SW480 (cell line): ENCODE results near the gene DCAF8.

Experiments
- DNase-seq: peaks from one replicate; pipeline ENCODE4 v3.0.0-alpha.2; 2016; ENCODE audit warnings: low spot score

DCAF8 gene

GRCh38 chr1:160264795-160265307, 2.5 kb upstream of the DCAF8 start:
- no peak for DNase-seq

- DNase-seq = peak; percentile 74
Measured at GRCh38 chr1:160261556-160261892, 825 bp downstream of the DCAF8 start.

GRCh38 chr1:160260406-160261382, 1.7 kb downstream of the DCAF8 start:
- DNase-seq = peak; percentile 63

GRCh38 chr1:160258177-160258798, 4.1 kb downstream of the DCAF8 start:
- no peak for DNase-seq

GRCh38 chr1:160257411-160258015, 4.8 kb downstream of the DCAF8 start:
- no peak for DNase-seq

- no peak for DNase-seq
Measured at GRCh38 chr1:160256396-160257046, 5.8 kb downstream of the DCAF8 start.

DNA sequence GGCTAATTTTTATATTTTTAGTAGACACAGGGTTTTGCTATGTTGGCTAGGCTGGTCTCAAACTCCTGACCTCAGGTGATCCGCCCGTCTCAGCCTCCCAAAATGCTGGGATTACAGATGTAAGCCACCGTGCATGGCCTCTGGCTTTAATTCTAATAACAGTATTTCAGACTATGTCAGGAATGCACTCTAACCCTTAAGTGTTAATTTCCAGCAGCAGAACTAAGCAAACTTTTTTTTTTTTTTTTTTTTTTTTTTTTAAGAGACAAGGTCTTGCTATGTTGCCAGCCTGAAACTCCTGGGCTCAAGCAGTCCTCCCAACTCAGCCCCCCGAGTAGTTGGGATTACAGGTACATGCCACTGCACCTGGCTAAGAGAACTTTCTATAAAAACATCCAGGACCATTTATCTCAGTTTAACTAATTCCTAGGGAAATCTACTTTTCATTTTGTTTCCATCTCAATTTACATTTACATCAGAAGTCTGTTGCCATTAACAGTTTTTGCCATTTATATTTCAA, 6.5 kb downstream of the DCAF8 start:
- DNase-seq = no peak

DNA sequence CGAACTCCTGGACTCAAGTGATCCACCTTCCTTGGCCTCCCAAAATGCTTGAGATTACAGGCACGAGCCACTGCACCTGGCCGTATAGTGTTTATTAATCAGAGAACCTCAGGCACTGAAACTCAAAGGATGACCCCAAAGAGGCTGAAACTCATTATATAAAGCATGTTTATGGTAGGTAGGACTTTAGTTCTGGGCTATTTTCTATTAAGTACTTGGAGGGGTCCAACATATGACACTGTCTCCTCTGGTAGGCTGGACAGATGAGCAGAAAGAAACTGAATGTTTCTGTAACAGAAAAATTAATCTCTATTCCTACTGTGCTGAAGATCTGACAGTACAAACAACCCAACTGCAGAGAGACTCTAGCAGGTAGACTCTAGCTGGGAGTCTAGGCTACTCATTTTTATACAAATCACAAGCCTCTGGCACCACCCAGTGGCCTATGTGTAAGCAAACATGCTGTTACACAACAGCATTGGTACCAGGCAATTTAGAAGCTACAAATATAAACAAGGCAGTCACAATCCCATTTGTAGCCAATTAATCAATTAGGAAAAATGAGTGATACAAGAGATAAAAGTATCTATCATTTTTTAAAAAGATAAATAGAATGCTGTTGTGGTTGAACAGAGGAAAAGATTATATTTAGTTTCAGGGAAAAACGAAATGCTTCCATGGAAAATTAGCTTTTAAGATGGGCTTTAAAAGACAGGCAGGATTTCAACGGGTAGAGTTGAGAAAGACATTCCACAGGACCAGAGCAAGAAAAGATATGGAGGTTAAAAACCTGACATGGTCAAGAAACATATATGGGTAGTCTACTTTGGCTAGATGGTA, 10.4 kb downstream of the DCAF8 start:
- peak; percentile 63 for DNase-seq

GRCh38 chr1:160251011-160251410, 11.3 kb downstream of the DCAF8 start:
- no peak for DNase-seq

DNA sequence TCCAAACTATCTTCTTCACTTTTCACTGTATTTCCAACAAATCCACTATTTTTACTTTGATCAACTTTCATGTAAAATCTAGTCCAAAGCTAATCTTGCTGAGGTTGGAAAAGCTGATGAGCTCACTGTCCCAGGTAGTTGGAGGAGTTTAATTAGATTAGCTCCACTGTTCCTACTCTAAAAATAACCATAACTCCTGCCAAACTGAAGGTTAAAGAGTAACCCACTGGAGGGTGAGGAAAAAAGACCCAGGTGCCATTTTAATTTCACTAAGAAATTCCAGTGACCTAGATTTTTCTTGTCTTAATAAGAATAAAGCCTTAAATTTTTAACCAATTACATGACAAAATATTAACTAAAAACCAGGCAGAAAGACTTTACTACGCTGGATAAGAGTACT, 15.3 kb downstream of the DCAF8 start:
- no peak for DNase-seq

DNA sequence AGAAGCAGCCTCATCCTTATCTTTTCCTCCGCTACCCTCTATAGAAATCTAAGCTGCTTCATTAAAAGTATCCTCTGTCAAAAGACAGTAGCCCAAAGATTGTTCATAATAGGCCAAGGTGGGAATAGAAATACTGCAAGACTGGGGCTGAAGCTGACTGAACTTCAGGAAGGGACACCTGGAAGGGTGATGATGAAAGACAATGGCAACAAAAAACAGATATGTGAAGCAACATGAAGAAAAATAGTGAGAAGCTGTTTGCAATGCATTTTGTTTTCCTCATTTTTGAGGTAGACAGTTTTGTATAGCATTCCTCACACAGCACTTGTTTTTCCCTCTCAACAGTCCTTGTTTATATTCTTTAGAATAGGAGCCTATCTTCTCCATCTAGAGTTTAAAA, 16.9 kb downstream of the DCAF8 start:
- no peak for DNase-seq

GRCh38 chr1:160244209-160244608, 18.1 kb downstream of the DCAF8 start:
- no peak for DNase-seq

DNA sequence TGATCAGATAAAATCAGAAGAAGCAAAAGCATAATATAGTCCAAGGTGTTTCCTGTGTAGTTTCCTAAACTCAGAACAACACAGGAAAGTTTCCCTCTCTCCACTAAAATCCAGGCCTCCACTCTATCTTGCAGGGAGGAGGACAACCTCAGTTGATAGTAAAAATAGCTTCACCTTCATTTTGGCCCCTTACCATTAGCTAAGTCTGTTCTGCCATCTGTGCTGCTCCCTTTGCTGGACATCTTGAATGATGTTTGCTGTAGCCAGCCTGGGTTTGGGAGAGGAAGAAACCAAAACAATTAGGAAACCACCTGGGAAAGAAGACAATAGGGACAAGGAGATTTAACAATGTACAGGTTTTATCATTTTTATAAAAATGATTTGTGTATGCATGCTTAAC, 18.6 kb downstream of the DCAF8 start:
- DNase-seq = no peak

GRCh38 chr1:160239582-160240299, 22.6 kb downstream of the DCAF8 start:
- DNase-seq = no peak

GRCh38 chr1:160238408-160238807, 23.9 kb downstream of the DCAF8 start:
- DNase-seq = no peak

- DNase-seq = no peak
Measured at GRCh38 chr1:160237558-160237957, 24.8 kb downstream of the DCAF8 start.

- DNase-seq = no peak
Measured at GRCh38 chr1:160236806-160237205, 25.5 kb downstream of the DCAF8 start.

DNA sequence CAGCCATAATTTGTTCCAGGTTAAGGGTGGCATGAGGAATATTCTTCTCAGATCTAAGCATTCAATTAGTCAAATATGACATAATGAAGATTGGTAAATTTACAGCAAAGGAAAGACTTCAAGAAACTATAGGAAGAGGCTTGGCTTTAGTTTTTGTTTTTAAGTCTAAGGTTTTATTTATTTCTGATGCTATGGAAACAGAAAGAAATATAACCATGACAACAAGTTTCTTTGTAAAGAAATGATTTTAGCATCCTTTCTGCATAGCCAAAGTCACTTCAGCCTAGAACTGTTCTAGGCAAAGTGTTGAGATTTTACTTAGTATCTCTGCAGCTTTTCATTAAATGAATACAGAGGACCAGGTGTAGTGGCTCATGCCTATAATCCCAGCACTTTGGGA, 29.4 kb downstream of the DCAF8 start:
- no peak for DNase-seq

DNA sequence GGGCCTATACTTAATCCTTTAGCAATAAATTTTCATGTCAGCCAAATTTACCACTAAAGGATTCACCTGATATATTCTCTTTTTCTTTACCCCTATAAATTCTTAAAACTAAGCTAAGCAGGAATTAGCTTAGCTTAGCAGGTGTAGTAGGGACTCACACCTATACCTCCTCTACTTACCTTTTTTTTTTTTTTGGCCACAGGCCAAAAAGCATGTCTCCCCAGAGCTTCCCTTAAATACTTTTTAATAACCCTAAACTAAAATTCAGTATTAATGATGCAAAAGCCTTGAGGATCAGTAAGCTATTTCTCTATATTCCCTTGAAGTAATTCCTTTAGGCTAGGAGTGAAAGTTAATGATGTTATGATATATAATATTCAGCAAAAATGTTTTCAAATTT, 33.9 kb downstream of the DCAF8 start:
- no peak for DNase-seq

DNA sequence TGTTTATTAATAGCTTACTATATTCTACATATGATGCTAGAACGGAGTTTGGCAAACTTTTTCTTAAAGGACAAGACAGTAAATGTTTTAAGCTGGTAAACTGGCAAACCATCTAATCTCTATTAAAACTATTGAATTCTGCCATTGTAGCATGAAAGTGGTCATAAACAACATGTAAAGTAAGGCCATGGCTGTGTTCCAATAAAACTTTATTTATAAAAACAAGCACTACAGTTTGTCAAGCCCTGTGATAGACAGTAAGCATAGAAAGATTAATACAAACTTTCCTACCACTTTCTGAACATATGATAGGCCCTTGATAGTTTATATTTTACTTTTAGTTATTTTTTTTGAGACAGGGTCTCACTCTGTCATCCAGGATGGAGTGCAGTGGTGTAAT, 34.8 kb downstream of the DCAF8 start:
- DNase-seq = no peak

- no peak for DNase-seq
Measured at GRCh38 chr1:160227034-160227433, 35.3 kb downstream of the DCAF8 start.
